H9 (cell line): ENCODE measurements around the gene MOAP1. TPM values are rescaled to one million over a fixed set of nuclear protein-coding genes. Genes with fewer than 3 reads are reported as not detected.

Experiments used
- DNase-seq: peaks from one replicate; pipeline ENCODE4 v3.0.0-alpha.2; 2017
- H2AFZ ChIP-seq: one replicate; pipeline ENCODE4 v1.6.1; 2013; ENCODE audit warnings: mild to moderate bottlenecking, low read length, control low read depth, moderate library complexity
- H2AK5ac ChIP-seq: 2 replicates; pipeline ENCODE4 v1.6.1; 2013; ENCODE audit warnings: low read length, control low read depth, mixed read lengths; ENCODE audit not compliant: insufficient read length
- H2BK120ac ChIP-seq: one replicate; pipeline ENCODE4 v1.6.1; 2013; ENCODE audit warnings: low read depth, mild to moderate bottlenecking, low read length, control low read depth, inconsistent platforms; ENCODE audit not compliant: poor library complexity, severe bottlenecking
- H2BK12ac ChIP-seq: 2 replicates; pipeline ENCODE4 v1.6.1; 2013; ENCODE audit warnings: low read length, control low read depth, mixed read lengths, low read depth; ENCODE audit not compliant: insufficient read length
- H2BK15ac ChIP-seq: 2 replicates; pipeline ENCODE4 v1.6.1; 2013; ENCODE audit warnings: low read depth, low read length, control low read depth
- H2BK20ac ChIP-seq: one replicate; pipeline ENCODE4 v1.6.1; 2013; ENCODE audit warnings: low read depth, mild to moderate bottlenecking, low read length, control low read depth, inconsistent platforms; ENCODE audit not compliant: poor library complexity, severe bottlenecking
- H2BK5ac ChIP-seq: 2 replicates; pipeline ENCODE4 v1.6.1; 2013; ENCODE audit warnings: low read length, control low read depth, mixed read lengths; ENCODE audit not compliant: insufficient read length
- H3K14ac ChIP-seq: 2 replicates; pipeline ENCODE4 v1.6.1; 2013; ENCODE audit warnings: low read length, control low read depth; ENCODE audit not compliant: insufficient read depth
- H3K18ac ChIP-seq: 2 replicates; pipeline ENCODE4 v1.6.1; 2013; ENCODE audit warnings: low read depth, mild to moderate bottlenecking, mixed read lengths, low read length, control low read depth; ENCODE audit not compliant: insufficient read length
- H3K23ac ChIP-seq: 2 replicates; pipeline ENCODE4 v1.6.1; 2013; ENCODE audit warnings: low read length, control low read depth, mixed read lengths, low read depth; ENCODE audit not compliant: insufficient read length
- H3K23me2 ChIP-seq: 2 replicates; pipeline ENCODE4 v1.6.1; 2013; ENCODE audit warnings: low read depth, mild to moderate bottlenecking, mixed read lengths, low read length, control low read depth; ENCODE audit not compliant: insufficient read length, poor library complexity, severe bottlenecking
- H3K27ac ChIP-seq: 2 replicates; pipeline ENCODE4 v1.5.1; 2013; ENCODE audit warnings: low read length, control low read depth, mixed read lengths, low read depth; ENCODE audit not compliant: insufficient read length
- H3K27me3 ChIP-seq: 2 replicates; pipeline ENCODE4 v1.6.1; 2013; ENCODE audit warnings: low read length, control low read depth, inconsistent platforms; ENCODE audit not compliant: insufficient read depth
- H3K4ac ChIP-seq: 2 replicates; pipeline ENCODE4 v1.6.1; 2013; ENCODE audit warnings: low read depth, mild to moderate bottlenecking, control low read depth, inconsistent platforms, low read length, moderate library complexity
- H3K4me1 ChIP-seq: 2 replicates; pipeline ENCODE4 v1.6.1; 2013; ENCODE audit warnings: low read length, control low read depth, inconsistent platforms; ENCODE audit not compliant: insufficient read depth
- H3K4me2 ChIP-seq: 2 replicates; pipeline ENCODE4 v1.6.1; 2013; ENCODE audit warnings: low read length, control low read depth, mixed read lengths; ENCODE audit not compliant: insufficient read length, insufficient read depth
- H3K56ac ChIP-seq: 2 replicates; pipeline ENCODE4 v1.6.1; 2013; ENCODE audit warnings: low read depth, mild to moderate bottlenecking, mixed read lengths, low read length, control low read depth; ENCODE audit not compliant: insufficient read length
- H3K79me1 ChIP-seq: 2 replicates; pipeline ENCODE4 v1.6.1; 2013; ENCODE audit warnings: low read depth, mild to moderate bottlenecking, moderate library complexity, low read length, control low read depth, inconsistent platforms; ENCODE audit not compliant: insufficient read depth, poor library complexity, severe bottlenecking
- H3K79me2 ChIP-seq: 2 replicates; pipeline ENCODE4 v1.6.1; 2013; ENCODE audit warnings: low read length, control low read depth, inconsistent platforms; ENCODE audit not compliant: insufficient read depth
- H3K9ac ChIP-seq: 2 replicates; pipeline ENCODE4 v1.6.1; 2013; ENCODE audit warnings: low read length, control low read depth, mixed read lengths; ENCODE audit not compliant: insufficient read length; ENCODE audit errors: extremely low read depth
- H3K9me3 ChIP-seq: one replicate; pipeline ENCODE4 v1.6.1; 2013; ENCODE audit warnings: low read depth, low read length, inconsistent platforms; ENCODE audit not compliant: control insufficient read depth
- H3T11ph ChIP-seq: one replicate; pipeline ENCODE4 v1.6.1; 2013; ENCODE audit warnings: mild to moderate bottlenecking, low read length, control low read depth, inconsistent platforms
- H4K20me1 ChIP-seq: one replicate; pipeline ENCODE4 v1.6.1; 2013; ENCODE audit not compliant: control insufficient read depth, insufficient read length, insufficient read depth
- H4K5ac ChIP-seq: 2 replicates; pipeline ENCODE4 v1.6.1; 2013; ENCODE audit warnings: low read depth, mild to moderate bottlenecking, mixed read lengths, low read length, control low read depth; ENCODE audit not compliant: insufficient read length
- H4K8ac ChIP-seq: replicated peaks from 2 replicates; pipeline ENCODE4 v1.6.1; 2013; ENCODE audit warnings: low read length, control low read depth, mixed read lengths, low read depth; ENCODE audit not compliant: insufficient read length
- H4K91ac ChIP-seq: 2 replicates; pipeline ENCODE4 v1.6.1; 2013; ENCODE audit warnings: low read depth, mild to moderate bottlenecking, moderate library complexity, mixed read lengths, low read length, control low read depth; ENCODE audit not compliant: insufficient read length
- H3K27ac Mint-ChIP-seq, 3 experiments: 2 replicates in 2 of 3; 3 replicates in 1 of 3; pipeline ENCODE4 v1.8.0; 2020 to 2021; ENCODE audit warnings: mixed read lengths in 3 of 3, mild to moderate bottlenecking in 1 of 3, moderate library complexity in 1 of 3
- H3K27me3 Mint-ChIP-seq: 2 replicates; pipeline ENCODE4 v1.8.0; 2021; ENCODE audit warnings: low read depth, mild to moderate bottlenecking, moderate library complexity, mixed read lengths
- H3K36me3 Mint-ChIP-seq, 3 experiments: 2 replicates in 2 of 3; 3 replicates in 1 of 3; pipeline ENCODE4 v1.8.0; 2020 to 2021; ENCODE audit warnings: low read depth in 3 of 3, mixed read lengths in 3 of 3; ENCODE audit not compliant: insufficient read depth in 1 of 3
- H3K4me1 Mint-ChIP-seq, 2 experiments: 2 replicates each; pipeline ENCODE4 v1.8.0; 2020; ENCODE audit warnings: mixed read lengths in 2 of 2
- H3K4me3 Mint-ChIP-seq, 2 experiments: 2 replicates in 1 of 2; 3 replicates in 1 of 2; pipeline ENCODE4 v1.8.0; 2020 to 2021; ENCODE audit warnings: mild to moderate bottlenecking in 2 of 2, mixed read lengths in 2 of 2, moderate library complexity in 1 of 2
- H3K9me3 Mint-ChIP-seq, 2 experiments: 2 replicates in 1 of 2; 3 replicates in 1 of 2; pipeline ENCODE4 v1.8.0; 2020; ENCODE audit warnings: mild to moderate bottlenecking in 2 of 2, mixed read lengths in 2 of 2, moderate library complexity in 1 of 2
- WGBS: extraction: QIAGEN DNeasy Blood & Tissue Kit; methylation state at CpG from one replicate; pipeline ENCODE4 v1.1.7; 2013; ENCODE audit warnings: missing lambda C conversion rate, low lambda C conversion rate, mixed read lengths; ENCODE audit not compliant: insufficient read length; ENCODE audit errors: extremely low coverage; 5-methylcytosine and 5-hydroxymethylcytosine counted together
- total RNA-seq: library from RNA; stranded (reverse); gene quantifications from 2 replicates; pipeline ENCODE4 v1.2.1, GENCODE V29; 2021
- TF ChIP-seq, protein P1 (sequence below): fragments of 200-600 bp; sonication (generic); conservative IDR thresholded peaks from 3 replicates; pipeline ENCODE4 v1.8.0; 2021; ENCODE audit warnings: antibody characterized with exemption, mild to moderate bottlenecking

MOAP1 gene
- total RNA-seq, 1 experiment from 2014 or later = 13.6 TPM

DNA sequence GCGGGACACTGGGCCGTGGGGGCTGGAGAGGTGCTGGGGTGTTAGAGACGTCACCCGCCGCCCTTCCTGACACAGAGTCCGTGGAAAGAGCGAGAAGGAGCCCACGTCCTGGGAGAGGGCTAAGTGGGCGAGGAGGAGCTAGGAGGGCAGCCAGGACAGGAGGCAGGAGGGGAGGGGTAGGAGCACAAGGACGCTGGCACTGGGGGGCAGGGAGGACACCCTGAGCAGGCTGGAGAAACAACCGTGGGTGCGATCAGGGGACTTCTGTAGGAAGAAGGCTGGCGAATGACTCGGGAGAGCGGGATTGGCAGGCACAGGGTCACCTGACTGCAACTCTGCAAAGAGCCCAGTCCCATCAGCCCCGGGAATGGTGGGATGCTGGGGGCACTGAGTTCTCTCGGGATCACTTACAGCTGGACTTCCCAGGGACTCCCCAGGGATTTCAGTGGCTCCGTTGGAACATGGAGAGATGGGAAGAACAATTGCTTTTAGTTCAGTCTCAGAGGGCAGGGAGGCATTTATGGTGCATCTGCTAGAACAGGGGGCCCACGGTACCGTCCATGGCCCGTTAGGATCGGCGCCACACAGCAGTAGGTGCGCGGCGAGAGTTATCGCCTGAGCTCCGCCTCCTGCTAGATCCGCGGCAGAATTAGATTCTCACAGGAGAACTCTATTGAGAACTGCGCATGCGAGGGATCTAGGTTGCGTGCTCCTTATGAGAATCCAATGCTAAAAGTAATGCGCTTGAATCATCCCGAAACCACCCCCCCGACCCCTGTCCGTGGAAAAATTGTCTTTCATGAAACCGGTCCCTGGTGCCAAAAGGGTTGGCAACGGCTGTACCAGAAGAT lies 46.7 kb upstream of the MOAP1 start:
- no peaks in the 10 kb centered on the region for H3K9me3 ChIP-seq
- no peaks in the 10 kb centered on the region for H3K4me1 ChIP-seq
- no peak overlapping the region for H3K56ac ChIP-seq
- peaks cover 2 to 8% of the 10 kb centered on the region in 2 experiments; a peak in 3 of 4 replicates for H3K4me1 Mint-ChIP-seq
- no peak overlapping the region for H3K4me2 ChIP-seq
- no peak overlapping the region; the same call in 1 of the 2 replicates for H3K14ac ChIP-seq
- H2BK120ac ChIP-seq = no peak overlapping the region
- WGBS = no CpG with 5 or more reads among the region's 39 CpGs
- peak overlapping the region in 1 of 3 experiments; percentile 81; a peak in 2 of 7 replicates for H3K27ac Mint-ChIP-seq
- H3K23me2 ChIP-seq = no peaks in the 10 kb centered on the region
- H3T11ph ChIP-seq = no peak overlapping the region
- H2AFZ ChIP-seq = no peak overlapping the region
- H2BK12ac ChIP-seq = no peak overlapping the region
- no peak overlapping the region for H2BK15ac ChIP-seq
- no peak overlapping the region for H3K23ac ChIP-seq
- no peak overlapping the region for H2BK20ac ChIP-seq
- TF ChIP-seq, protein P1, sequence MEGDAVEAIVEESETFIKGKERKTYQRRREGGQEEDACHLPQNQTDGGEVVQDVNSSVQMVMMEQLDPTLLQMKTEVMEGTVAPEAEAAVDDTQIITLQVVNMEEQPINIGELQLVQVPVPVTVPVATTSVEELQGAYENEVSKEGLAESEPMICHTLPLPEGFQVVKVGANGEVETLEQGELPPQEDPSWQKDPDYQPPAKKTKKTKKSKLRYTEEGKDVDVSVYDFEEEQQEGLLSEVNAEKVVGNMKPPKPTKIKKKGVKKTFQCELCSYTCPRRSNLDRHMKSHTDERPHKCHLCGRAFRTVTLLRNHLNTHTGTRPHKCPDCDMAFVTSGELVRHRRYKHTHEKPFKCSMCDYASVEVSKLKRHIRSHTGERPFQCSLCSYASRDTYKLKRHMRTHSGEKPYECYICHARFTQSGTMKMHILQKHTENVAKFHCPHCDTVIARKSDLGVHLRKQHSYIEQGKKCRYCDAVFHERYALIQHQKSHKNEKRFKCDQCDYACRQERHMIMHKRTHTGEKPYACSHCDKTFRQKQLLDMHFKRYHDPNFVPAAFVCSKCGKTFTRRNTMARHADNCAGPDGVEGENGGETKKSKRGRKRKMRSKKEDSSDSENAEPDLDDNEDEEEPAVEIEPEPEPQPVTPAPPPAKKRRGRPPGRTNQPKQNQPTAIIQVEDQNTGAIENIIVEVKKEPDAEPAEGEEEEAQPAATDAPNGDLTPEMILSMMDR = no peak
- no peak overlapping the region for H2AK5ac ChIP-seq
- H3K27me3 Mint-ChIP-seq = no peaks in the 10 kb centered on the region
- H4K20me1 ChIP-seq = no peaks in the 10 kb centered on the region
- H3K79me2 ChIP-seq = no peaks in the 10 kb centered on the region
- no peak overlapping the region for H4K91ac ChIP-seq
- no peak overlapping the region for H4K5ac ChIP-seq
- no peak for DNase-seq
- H3K4ac ChIP-seq = no peak overlapping the region
- no peak overlapping the region for H2BK5ac ChIP-seq
- H3K18ac ChIP-seq = no peak overlapping the region
- no peak overlapping the region for H3K9ac ChIP-seq
- H3K27ac ChIP-seq = no peak overlapping the region
- H3K36me3 Mint-ChIP-seq = peaks cover 11 to 25% (median 19%) of the 10 kb centered on the region in 3 experiments; a peak in 6 of 7 replicates
- no peaks in the 10 kb centered on the region for H3K27me3 ChIP-seq
- no peaks in the 10 kb centered on the region for H3K9me3 Mint-ChIP-seq
- H3K79me1 ChIP-seq = no peaks in the 10 kb centered on the region
- H3K4me3 Mint-ChIP-seq = no peak overlapping the region
- no peak overlapping the region for H4K8ac ChIP-seq
